GM19193 (cell line): ENCODE data around the gene PRRC2C.

Experiments used
- POLR2A ChIP-seq: IDR thresholded peaks from 4 replicates; pipeline ENCODE4 v1.6.1; 2011; ENCODE audit not compliant: insufficient read depth, insufficient read length; ENCODE audit errors: extremely low read depth

The PRRC2C gene

DNA sequence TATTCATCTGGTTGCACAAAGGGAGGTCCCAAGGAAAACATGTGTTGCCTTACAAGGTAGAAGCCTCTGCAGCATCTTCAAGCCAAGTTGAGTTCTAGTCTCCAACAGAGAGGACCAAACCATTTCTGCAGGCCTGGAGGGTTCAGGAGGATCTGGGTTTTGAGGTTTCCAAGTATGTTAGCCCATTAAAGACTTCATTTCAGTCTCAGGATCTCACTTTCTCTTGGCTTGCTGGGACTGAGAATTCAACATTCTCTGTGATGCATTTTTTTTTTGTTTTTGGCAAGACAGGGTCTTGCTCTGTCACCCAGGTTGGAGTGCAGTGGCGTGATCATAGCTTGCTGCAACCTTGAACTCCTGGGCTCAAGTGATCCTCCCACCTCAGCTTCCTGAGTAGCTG lies 128.0 kb downstream of the PRRC2C start:
- TF ChIP-seq POLR2A = no peak

DNA sequence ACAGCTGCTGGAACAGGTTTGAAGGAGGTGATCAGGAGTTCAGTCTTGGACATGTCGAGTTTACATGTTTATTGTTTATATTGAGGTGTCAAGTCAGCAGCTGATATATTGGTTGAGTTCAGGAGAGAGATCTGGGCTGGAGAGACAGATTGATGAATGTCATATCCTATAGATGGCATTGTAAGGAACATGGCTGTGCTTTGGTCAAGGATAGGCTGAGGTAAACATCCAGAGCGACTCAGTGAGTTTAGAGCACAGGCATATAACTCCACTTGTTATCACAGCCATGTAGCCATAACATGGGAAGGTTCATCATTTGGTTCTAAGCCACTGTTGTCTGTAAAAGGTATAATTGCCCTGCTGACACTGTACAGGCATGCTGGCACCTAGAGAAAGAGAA lies 131.3 kb downstream of the PRRC2C start:
- TF ChIP-seq POLR2A = no peak

DNA sequence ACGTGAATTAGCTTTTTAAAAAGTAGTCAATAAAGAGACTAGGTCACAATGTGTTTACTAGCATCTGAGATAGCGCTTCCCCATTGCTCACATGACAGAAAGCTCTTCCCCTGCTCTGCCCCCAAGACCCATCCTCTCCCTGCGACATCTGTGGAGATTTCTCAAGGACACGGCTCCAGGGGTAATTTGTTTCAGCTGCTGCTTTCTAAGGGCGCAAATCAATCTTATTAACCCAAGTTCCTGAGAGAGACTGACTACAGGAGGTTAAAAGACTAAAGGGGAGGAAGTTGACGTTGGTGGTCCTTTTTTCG lies 136.8 kb downstream of the PRRC2C start, which contains the start of gene MYOCOS:
TSS of gene MYOCOS (plus strand) at position 92 of the 311 bp plus-strand sequence. CDS start 1,641 bp downstream, outside the sequence.
- no peak for TF ChIP-seq POLR2A

DNA sequence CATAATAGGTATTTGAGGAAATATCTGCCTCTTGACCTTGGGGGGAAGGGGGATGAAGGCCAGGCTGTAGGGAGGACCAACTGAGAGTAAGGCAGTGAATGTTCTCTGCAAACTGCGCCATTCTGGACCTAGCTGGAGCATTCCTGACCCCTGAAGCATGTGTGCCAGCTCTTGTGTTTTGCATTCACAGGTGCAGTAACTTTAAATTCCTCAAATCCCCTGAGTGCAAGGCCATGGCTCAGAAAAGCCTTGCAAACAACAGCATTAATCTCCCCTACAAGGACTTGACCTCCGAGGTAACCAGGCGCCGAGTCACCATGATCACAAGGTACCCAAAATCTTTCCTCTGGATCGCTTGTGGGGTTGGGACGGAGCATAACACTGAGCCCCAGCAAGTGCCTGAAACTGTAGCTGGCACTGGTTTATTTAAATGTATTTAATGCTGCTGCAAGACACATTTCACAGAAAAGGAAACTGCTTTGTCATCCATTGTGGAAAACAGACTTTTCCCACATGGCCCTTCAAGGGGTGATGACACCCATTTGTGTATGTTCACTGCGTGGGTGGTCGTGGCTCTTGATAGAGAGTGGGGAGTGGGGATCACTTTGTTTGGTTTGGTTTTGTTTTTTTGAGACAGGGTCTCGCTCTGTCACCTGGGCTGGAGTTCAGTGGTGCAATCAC lies 138.5 kb downstream of the PRRC2C start:
- TF ChIP-seq POLR2A = no peak

DNA sequence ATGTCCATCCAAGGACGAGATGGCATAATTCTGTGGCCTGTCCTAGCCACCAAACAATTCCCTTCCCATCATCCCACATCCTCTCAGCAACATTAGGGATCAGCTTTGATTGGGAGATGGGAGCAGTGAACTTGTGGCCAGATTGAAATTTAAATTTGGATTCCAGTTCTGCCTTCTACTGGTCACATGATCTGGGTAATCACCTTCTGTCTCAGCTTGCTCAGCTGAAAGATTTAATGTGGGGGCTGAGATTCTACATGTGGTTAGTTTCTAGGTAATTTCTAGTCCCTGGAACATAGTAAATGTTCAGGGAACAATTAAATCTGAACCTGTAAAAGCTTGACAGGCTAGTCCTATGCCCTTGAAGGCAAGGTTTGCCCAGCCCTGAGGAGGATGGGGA lies 139.9 kb downstream of the PRRC2C start:
- no peak for TF ChIP-seq POLR2A

DNA sequence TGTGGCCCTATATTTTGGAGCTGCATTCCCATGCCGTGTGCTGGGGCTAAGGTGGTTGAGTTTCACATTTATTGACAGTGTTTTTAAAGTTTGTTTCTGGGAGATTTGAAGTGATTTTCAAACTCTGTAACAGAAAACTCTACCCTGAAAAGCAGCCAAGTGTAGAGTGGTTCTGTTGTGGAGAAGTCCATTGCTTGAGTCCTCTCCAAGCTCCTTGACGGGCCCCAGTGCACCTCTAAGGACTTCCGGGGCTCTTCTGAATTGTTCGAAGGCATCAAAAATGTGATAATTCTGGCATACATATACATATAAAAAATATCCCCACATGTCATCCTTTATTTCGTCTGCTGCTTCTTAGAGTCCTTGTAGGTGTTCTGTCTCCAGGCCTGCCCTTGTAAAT lies 141.7 kb downstream of the PRRC2C start:
- TF ChIP-seq POLR2A = no peak

DNA sequence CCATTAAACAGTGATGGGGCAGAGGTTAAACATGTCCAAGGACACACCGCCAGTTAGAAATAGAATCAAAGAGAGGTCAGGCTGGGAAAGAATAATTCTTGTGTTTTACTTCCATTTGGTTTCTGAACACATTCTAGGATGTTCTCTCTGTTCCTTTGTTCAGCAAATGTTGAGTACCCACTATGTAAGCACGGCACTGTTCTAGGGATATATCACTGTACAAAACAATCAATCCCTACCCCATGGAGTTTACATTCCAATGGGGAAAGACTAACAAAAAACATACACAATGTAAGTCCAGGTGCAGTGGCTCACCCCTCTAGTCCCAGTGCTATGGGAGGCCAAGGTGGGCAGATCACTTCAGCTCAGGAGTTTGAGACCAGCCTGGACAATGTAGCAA lies 142.9 kb downstream of the PRRC2C start:
- TF ChIP-seq POLR2A = no peak

DNA sequence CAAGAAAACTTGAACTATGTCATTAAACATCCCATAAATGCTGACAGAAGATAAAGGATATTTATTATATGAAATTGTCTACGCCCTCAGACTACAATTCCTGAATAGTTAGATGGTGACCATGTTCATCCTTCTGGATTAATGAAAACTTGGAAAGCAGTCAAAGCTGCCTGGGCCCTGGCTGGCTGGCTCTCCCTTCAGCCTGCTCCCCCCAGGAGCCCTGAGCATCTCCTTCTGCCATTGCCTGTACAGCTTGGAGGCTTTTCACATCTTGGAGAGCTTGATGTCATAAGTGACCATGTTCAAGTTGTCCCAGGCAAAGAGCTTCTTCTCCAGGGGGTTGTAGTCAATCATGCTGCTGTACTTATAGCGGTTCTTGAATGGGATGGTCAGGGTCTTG lies 150.3 kb downstream of the PRRC2C start:
- TF ChIP-seq POLR2A = no peak

DNA sequence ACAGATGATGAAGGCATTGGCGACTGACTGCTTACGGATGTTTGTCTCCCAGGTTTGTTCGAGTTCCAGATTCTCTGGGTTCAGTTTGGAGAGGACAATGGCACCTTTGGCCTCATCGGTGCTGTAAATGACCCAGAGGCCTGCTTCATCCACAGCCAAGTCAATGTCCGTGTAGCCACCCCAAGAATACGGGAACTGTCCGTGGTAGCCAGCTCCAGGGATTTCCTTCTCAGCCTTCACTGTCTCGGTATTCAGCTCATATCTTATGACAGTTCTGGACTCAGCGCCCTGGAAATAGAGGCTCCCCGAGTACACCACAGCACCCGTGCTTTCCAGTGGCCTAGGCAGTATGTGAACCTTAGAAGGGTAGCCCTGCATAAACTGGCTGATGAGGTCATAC lies 150.8 kb downstream of the PRRC2C start:
- no peak for TF ChIP-seq POLR2A

DNA sequence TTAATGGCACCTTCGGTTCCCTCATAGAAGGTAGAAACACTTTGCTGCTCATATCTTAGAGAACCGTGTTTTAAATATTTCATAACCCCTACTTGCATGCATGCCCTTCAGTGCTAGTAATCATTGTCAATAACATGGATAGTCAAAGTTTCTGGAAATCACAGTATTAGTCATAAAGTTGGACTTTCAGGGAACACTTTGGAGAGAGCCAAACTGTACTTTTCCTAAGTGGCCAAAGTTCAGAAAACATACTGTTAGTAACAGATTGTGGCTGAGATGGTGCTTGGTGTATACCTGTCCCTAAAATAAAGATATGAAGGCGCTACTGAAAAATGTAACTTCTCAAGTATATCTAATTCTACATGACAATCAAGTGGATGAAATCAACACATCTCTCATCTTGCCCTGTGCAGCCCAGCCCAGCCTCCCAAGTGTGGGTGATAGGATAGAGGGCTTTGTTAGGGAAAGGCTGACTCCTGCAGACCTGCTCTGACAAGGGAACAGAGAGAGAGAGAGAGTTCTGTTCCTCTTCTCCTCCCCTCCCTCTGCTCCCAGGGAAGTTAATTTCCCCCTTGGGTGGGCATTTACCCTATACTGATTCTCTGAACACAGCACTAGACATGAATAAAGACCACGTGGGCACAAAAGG lies 152.7 kb downstream of the PRRC2C start:
- TF ChIP-seq POLR2A = no peak

DNA sequence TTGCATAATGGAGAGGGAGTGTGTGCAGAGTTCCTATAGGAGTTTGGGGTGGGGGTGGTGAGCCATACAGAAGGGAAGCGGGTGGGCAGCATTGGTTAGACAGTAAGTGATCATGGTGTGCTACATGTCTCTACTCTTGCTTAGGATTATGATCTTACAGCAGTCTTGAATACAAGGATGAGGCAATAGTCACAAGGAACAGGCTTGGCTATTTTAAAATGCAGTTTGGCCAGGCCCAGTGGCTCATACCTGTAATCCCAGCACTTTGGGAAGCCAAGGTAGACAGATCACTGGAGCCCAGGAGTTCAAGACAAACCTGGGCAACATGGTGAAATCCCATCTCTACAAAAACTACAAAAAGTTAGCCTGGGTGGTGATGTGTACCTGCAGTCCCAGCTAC lies 154.9 kb downstream of the PRRC2C start:
- no peak for TF ChIP-seq POLR2A

DNA sequence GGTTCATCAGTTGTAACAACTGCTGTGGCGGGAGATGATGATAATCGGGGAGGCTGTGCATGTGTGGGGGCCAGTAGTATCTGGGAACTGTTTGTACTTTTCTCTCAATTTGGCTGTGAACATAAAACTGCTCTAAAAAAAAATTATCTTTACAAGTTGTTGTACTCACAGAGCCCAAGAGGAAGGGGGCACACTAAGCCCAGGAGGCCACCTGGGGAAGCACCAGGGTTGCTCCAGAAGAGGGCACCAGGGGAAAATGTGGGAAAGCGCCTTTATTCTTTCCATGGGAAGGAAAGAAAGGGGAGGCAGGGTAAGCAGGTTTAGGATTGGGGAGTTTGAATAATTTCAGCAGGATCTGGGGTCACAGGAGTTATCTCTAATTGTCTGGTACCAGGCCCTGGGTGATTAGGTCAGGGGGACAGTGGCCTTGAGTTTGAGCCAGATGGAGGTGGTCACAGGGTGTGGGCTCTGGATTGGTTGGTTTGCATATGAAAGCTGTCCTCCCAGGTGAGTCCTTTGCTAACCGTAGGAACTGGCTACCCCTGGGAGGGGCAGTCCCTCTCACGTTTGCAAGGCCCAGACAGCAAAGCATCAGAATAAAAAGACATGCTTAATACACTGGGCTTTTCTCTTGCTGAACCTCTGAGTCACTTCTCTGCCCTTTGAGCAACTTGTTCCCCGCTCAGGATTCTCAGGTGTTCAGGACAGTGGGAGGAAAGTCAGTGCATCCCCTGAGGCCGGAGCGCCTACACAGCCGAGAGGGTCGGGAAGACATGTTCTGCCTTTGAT lies 155.9 kb downstream of the PRRC2C start:
- TF ChIP-seq POLR2A = no peak

DNA sequence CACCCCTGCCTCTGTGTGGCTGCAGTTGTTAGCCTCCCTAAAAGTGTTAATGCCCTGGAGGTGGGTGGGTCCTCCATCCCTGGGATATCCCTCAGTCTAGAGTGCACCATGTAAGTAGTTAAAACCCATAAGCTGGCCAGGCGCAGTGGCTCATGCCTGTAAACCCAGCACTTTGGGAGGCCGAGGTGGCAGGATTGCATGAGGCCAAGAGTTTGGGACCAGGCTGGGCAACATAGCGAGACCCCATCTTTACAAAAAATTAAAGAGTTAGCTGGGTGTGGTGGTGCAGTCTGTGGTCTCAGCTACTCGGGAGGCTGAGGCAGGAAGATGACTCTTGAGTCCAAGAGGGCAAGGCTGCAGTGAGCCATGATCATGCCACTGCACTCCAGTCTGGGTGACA lies 156.9 kb downstream of the PRRC2C start:
- no peak for TF ChIP-seq POLR2A
